Activated naive CD4-positive, alpha-beta T cell treated with anti-CD3 and anti-CD28 coated beads, Interleukin-2, amount 10 ng/mL, durations not matched to agents 7 days and 5 days (primary cell): ENCODE data around the gene PPP1R15A.
"Not testable (repeated sequence)": the region's sequence is repeated elsewhere in the genome, so short reads cannot be mapped to it uniquely, and the experiment has no call there.

Experiments
- CTCF ChIA-PET: fragments of 350-600 bp; sonication (Branson Sonifier 250); formaldehyde crosslinking; loops from one replicate; lab custom pipeline; 2021; ENCODE audit warnings: antibody characterized with exemption; lab: Charles Lee
- DNase-seq: peaks from one replicate; pipeline ENCODE4 v3.0.0-alpha.2; 2020
- H3K27ac Mint-ChIP-seq: one replicate; pipeline ENCODE4 v1.8.0; 2021; ENCODE audit warnings: mild to moderate bottlenecking, moderate library complexity, mixed read lengths
- H3K27me3 Mint-ChIP-seq: one replicate; pipeline ENCODE4 v1.8.0; 2021; ENCODE audit warnings: mild to moderate bottlenecking, mixed read lengths
- H3K36me3 Mint-ChIP-seq: one replicate; pipeline ENCODE4 v1.8.0; 2021; ENCODE audit warnings: mixed read lengths
- H3K4me1 Mint-ChIP-seq: one replicate; pipeline ENCODE4 v1.8.0; 2021; ENCODE audit warnings: mixed read lengths
- H3K4me3 Mint-ChIP-seq: one replicate; pipeline ENCODE4 v1.8.0; 2021; ENCODE audit warnings: mild to moderate bottlenecking, moderate library complexity, mixed read lengths
- H3K9me3 Mint-ChIP-seq: one replicate; pipeline ENCODE4 v1.8.0; 2021; ENCODE audit warnings: mixed read lengths

Gene PPP1R15A

DNA sequence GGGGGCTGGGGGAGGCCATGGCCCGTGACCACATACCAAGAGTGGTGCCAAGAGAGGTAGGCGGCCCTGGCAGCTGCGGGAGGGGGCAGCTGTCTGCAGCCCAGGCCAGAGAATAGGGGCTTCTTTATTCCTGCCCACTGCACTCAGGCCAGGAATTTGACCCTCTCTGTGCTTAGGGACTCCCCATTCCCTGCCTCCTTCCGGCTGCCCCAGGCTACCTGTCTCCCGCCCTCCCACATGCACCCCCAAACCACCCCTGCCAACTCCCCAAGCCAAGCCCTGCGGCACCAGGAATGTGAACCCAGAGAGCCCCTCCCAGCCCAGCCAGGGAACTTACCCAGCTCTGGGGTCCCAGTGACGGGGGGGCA lies 4.5 kb upstream of the PPP1R15A start:
- H3K27ac Mint-ChIP-seq = no peak overlapping the region
- H3K36me3 Mint-ChIP-seq = peaks cover 3% of the 10 kb centered on the region
- peaks cover 8% of the 10 kb centered on the region for H3K4me1 Mint-ChIP-seq
- no peak for DNase-seq
- peaks cover 59% of the 10 kb centered on the region for H3K27me3 Mint-ChIP-seq
- no peaks in the 10 kb centered on the region for H3K9me3 Mint-ChIP-seq
- CTCF ChIA-PET = no interaction called here
- H3K4me3 Mint-ChIP-seq = no peak overlapping the region

- no peak within 1 kb of the TSS for H3K4me3 Mint-ChIP-seq
- CTCF ChIA-PET = interaction anchor here (0.6 kb wide), 1 partner anchor 140 kb away, joined by 3 read pairs; no protein-coding TSS in a partner anchor
- no peak within 1 kb of the TSS for H3K27ac Mint-ChIP-seq
- peaks cover 12% of the 10 kb centered on the region for H3K4me1 Mint-ChIP-seq
- H3K9me3 Mint-ChIP-seq = no peaks in the 10 kb centered on the region
- H3K36me3 Mint-ChIP-seq = peaks cover 8% of the 10 kb centered on the region
- peaks cover 55% of the 10 kb centered on the region for H3K27me3 Mint-ChIP-seq
- no peak for DNase-seq
Measured at GRCh38 chr19:48868114-48868886, 3.9 kb upstream of the PPP1R15A start, which contains the start of gene PLEKHA4. PLEKHA4 (minus strand) TSS chr19:48868617; CDS start chr19:48867620, 997 bp downstream.

DNA sequence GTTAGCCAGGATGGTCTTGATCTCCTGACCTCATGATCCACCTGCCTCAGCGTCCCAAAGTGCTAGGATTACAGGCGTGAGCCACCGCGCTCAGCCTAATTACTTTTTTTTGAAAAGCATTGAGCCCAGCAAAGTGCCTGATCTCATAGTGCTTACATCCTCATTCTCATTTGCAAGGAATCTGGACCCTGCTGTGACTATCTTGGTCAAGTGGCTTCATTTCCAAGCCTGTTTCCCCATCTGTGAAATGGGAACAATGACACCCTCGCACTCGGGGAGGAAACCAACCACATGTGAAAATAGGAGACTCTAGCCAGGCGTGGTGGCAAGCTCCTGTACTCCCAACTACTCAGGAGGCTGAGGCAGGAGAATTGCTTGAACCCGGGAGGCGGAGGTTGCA lies 2.2 kb upstream of the PPP1R15A start:
- Mint-ChIP-seq H3K27ac (no peak overlapping the region), H3K4me3 (no peak overlapping the region)
- CTCF ChIA-PET = no interaction called here

GRCh38 chr19:48871471-48872181 lies 595 bp upstream of the PPP1R15A start:
- Mint-ChIP-seq H3K27me3 (peaks cover 33% of the 10 kb centered on the region), H3K36me3 (peaks cover 33% of the 10 kb centered on the region), H3K4me1 (peaks cover 43% of the 10 kb centered on the region), H3K27ac (peak overlapping the region; percentile 99), H3K4me3 (peak overlapping the region; percentile 98)
- not testable (repeated sequence) for H3K9me3 Mint-ChIP-seq, DNase-seq
- CTCF ChIA-PET = interaction anchor here (2.2 kb wide), 1 partner anchor 99 kb away, joined by 6 read pairs; no protein-coding TSS in a partner anchor

More for the DNA sequence above, 2.2 kb upstream of the PPP1R15A start:
- H3K4me1 Mint-ChIP-seq = peaks cover 27% of the 10 kb centered on the region
- H3K36me3 Mint-ChIP-seq = peaks cover 23% of the 10 kb centered on the region
- H3K27me3 Mint-ChIP-seq = peaks cover 47% of the 10 kb centered on the region
- H3K9me3 Mint-ChIP-seq = no peaks in the 10 kb centered on the region
- no peak for DNase-seq

DNA sequence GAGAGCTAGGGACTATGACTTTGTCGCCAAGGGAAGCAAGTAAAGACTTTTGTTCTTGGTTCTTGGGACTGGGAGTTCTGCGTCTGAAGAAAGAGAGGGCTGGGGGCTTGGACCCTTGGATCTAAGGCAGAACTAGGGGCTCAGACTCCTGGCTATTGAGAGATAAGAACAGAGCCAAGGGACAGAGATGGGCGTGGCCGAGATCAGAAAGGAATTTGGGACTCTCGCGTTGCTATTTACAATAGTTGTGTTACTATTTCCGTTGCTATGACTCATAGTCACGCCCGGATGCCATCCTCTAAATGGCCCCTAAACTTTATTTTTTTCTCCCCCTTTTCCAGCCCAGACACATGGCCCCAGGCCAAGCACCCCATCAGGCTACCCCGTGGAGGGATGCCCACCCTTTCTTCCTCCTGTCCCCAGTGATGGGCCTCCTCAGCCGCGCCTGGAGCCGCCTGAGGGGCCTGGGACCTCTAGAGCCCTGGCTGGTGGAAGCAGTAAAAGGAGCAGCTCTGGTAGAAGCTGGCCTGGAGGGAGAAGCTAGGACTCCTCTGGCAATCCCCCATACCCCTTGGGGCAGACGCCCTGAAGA lies 759 bp downstream of the PPP1R15A start:
- CTCF ChIA-PET = interaction anchor here (0.6 to 1.8 kb wide), 3 partner anchors 37 to 98 kb away, joined by 3 to 11 read pairs (median 3); partner anchors contain the start of gene HSD17B14
- DNase-seq = peak; percentile 90
- Mint-ChIP-seq H3K9me3 (no peaks in the 10 kb centered on the region), H3K4me1 (peaks cover 54% of the 10 kb centered on the region), H3K4me3 (peak overlapping the region; percentile 98), H3K27ac (peak overlapping the region; percentile 99), H3K36me3 (peaks cover 40% of the 10 kb centered on the region), H3K27me3 (peaks cover 20% of the 10 kb centered on the region)

DNA sequence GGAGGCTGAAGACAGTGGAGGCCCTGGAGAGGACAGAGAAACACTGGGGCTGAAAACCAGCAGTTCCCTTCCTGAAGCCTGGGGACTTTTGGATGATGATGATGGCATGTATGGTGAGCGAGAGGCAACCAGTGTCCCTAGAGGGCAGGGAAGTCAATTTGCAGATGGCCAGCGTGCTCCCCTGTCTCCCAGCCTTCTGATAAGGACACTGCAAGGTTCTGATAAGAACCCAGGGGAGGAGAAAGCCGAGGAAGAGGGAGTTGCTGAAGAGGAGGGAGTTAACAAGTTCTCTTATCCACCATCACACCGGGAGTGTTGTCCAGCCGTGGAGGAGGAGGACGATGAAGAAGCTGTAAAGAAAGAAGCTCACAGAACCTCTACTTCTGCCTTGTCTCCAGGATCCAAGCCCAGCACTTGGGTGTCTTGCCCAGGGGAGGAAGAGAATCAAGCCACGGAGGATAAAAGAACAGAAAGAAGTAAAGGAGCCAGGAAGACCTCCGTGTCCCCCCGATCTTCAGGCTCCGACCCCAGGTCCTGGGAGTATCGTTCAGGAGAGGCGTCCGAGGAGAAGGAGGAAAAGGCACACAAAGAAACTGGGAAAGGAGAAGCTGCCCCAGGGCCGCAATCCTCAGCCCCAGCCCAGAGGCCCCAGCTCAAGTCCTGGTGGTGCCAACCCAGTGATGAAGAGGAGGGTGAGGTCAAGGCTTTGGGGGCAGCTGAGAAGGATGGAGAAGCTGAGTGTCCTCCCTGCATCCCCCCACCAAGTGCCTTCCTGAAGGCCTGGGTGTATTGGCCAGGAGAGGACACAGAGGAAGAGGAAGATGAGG lies 1.5 kb downstream of the PPP1R15A start:
- peaks cover 41% of the 10 kb centered on the region for H3K36me3 Mint-ChIP-seq
- H3K4me3 Mint-ChIP-seq = peak overlapping the region; percentile 98
- peak overlapping the region; percentile 99 for H3K27ac Mint-ChIP-seq
- H3K4me1 Mint-ChIP-seq = peaks cover 57% of the 10 kb centered on the region
- peaks cover 13% of the 10 kb centered on the region for H3K27me3 Mint-ChIP-seq
- no peaks in the 10 kb centered on the region for H3K9me3 Mint-ChIP-seq
- peak; percentile 32 for DNase-seq
- CTCF ChIA-PET = interaction anchor here (0.6 to 1.8 kb wide), 6 partner anchors 31 to 119 kb away, joined by 3 to 11 read pairs (median 3); partner anchors contain the start of genes GYS1, HSD17B14 and RUVBL2

- CTCF ChIA-PET = interaction anchor here (1.0 to 1.8 kb wide), 5 partner anchors 32 to 118 kb away, joined by 3 to 11 read pairs (median 3); partner anchors contain the start of genes GYS1, HSD17B14 and RUVBL2
- peaks cover 41% of the 10 kb centered on the region for H3K36me3 Mint-ChIP-seq
- peak overlapping the region; percentile 98 for H3K4me3 Mint-ChIP-seq
- peaks cover 59% of the 10 kb centered on the region for H3K4me1 Mint-ChIP-seq
- H3K27me3 Mint-ChIP-seq = peaks cover 5% of the 10 kb centered on the region
- DNase-seq = peak; percentile 46
- H3K27ac Mint-ChIP-seq = peak overlapping the region; percentile 99
- H3K9me3 Mint-ChIP-seq = no peaks in the 10 kb centered on the region
Measured at GRCh38 chr19:48874303-48875135, 2.3 kb downstream of the PPP1R15A start.

GRCh38 chr19:48876043-48876981 lies 4.1 kb downstream of the PPP1R15A start:
- peak overlapping the region; percentile 99 for H3K27ac Mint-ChIP-seq
- CTCF ChIA-PET = interaction anchor here (0.6 to 1.0 kb wide), 2 partner anchors 86 to 616 kb away, joined by 3 read pairs; no protein-coding TSS in a partner anchor
- H3K36me3 Mint-ChIP-seq = peaks cover 43% of the 10 kb centered on the region

DNA sequence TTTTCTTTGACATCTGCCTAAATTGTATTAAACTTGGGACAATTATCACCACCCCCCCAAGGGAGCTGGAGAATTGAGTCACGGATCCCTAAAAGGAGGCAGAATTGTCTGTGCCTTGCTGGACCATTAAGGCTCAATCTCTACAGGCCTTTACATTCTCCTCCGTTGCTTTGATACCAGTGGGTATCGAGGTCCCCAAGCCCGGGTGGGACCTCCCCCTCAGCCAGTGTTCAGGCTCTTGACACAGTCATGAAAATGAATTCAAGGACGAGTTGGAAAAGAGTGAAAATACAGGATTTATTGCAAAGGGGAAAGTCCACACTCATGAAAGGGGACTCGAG lies 5.6 kb downstream of the PPP1R15A start:
- Mint-ChIP-seq H3K27ac (peak overlapping the region; percentile 71), H3K4me3 (no peak overlapping the region), H3K9me3 (peaks cover 3% of the 10 kb centered on the region), H3K4me1 (peaks cover 56% of the 10 kb centered on the region), H3K27me3 (no peaks in the 10 kb centered on the region), H3K36me3 (peaks cover 42% of the 10 kb centered on the region)
- no peak for DNase-seq
- CTCF ChIA-PET = no interaction called here

More at GRCh38 chr19:48876043-48876981, 4.1 kb downstream of the PPP1R15A start:
- not testable (repeated sequence) for H3K27me3 Mint-ChIP-seq, H3K9me3 Mint-ChIP-seq
- Mint-ChIP-seq H3K4me3 (peak overlapping the region; percentile 98), H3K4me1 (peaks cover 59% of the 10 kb centered on the region)
- peak; percentile 56 for DNase-seq

- CTCF ChIA-PET = no interaction called here
- H3K4me3 Mint-ChIP-seq = no peak overlapping the region
- H3K9me3 Mint-ChIP-seq = peaks cover 3% of the 10 kb centered on the region
- peaks cover 50% of the 10 kb centered on the region for H3K4me1 Mint-ChIP-seq
- peak; percentile 46 for DNase-seq
- peak overlapping the region; percentile 71 for H3K27ac Mint-ChIP-seq
- H3K27me3 Mint-ChIP-seq = no peaks in the 10 kb centered on the region
- H3K36me3 Mint-ChIP-seq = peaks cover 38% of the 10 kb centered on the region
Measured at GRCh38 chr19:48878196-48879024, 6.2 kb downstream of the PPP1R15A start.

DNA sequence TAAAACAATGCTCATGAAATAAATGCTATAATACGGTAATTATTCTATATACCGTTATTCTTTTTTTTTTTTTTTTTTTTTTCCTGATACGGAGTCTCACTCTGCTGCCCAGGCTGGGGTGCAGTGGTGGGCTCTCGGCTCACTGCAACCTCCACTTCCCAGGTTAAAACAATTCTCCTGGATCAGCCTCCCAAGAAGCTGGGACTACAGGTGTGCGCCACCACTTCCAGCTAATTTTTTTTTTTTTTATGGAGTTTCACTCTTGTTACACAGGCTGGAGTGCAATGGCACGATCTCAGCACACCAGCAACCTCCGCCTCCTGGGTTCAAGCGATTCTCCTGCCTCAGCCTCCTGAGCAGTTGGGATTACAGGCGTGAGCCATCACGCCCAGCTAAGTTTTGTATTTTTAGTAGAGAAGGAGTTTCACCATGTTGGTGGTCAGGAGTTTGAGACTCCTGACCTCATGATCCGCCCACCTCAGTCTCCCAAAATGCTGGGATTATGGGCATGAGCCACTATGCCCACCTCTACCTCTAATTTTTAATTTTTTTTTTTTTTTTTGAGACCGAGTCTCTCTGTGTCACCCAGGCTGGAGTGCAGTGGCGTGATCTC lies 6.9 kb downstream of the PPP1R15A start:
- peaks cover 43% of the 10 kb centered on the region for H3K4me1 Mint-ChIP-seq
- no peaks in the 10 kb centered on the region for H3K27me3 Mint-ChIP-seq
- CTCF ChIA-PET = no interaction called here
- peaks cover 31% of the 10 kb centered on the region for H3K36me3 Mint-ChIP-seq
- H3K27ac Mint-ChIP-seq = peak overlapping the region; percentile 15
- H3K4me3 Mint-ChIP-seq = no peak overlapping the region
- H3K9me3 Mint-ChIP-seq = peaks cover 3% of the 10 kb centered on the region
- DNase-seq = no peak
